Measurements from ENCODE around the gene KCNH3. TPM values are rescaled to one million over a fixed set of nuclear protein-coding genes. Genes with fewer than 3 reads are reported as not detected.

Gene KCNH3
- total RNA-seq, 4 donors from 2014 or later: not detected

- TF ChIP-seq, protein P1, sequence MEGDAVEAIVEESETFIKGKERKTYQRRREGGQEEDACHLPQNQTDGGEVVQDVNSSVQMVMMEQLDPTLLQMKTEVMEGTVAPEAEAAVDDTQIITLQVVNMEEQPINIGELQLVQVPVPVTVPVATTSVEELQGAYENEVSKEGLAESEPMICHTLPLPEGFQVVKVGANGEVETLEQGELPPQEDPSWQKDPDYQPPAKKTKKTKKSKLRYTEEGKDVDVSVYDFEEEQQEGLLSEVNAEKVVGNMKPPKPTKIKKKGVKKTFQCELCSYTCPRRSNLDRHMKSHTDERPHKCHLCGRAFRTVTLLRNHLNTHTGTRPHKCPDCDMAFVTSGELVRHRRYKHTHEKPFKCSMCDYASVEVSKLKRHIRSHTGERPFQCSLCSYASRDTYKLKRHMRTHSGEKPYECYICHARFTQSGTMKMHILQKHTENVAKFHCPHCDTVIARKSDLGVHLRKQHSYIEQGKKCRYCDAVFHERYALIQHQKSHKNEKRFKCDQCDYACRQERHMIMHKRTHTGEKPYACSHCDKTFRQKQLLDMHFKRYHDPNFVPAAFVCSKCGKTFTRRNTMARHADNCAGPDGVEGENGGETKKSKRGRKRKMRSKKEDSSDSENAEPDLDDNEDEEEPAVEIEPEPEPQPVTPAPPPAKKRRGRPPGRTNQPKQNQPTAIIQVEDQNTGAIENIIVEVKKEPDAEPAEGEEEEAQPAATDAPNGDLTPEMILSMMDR (IDR thresholded peaks at IDR 0.05; ENCODE audit: low read depth): no peak
Observed at GRCh38 chr12:49543221-49543913, 4.5 kb downstream of the KCNH3 start.

DNA sequence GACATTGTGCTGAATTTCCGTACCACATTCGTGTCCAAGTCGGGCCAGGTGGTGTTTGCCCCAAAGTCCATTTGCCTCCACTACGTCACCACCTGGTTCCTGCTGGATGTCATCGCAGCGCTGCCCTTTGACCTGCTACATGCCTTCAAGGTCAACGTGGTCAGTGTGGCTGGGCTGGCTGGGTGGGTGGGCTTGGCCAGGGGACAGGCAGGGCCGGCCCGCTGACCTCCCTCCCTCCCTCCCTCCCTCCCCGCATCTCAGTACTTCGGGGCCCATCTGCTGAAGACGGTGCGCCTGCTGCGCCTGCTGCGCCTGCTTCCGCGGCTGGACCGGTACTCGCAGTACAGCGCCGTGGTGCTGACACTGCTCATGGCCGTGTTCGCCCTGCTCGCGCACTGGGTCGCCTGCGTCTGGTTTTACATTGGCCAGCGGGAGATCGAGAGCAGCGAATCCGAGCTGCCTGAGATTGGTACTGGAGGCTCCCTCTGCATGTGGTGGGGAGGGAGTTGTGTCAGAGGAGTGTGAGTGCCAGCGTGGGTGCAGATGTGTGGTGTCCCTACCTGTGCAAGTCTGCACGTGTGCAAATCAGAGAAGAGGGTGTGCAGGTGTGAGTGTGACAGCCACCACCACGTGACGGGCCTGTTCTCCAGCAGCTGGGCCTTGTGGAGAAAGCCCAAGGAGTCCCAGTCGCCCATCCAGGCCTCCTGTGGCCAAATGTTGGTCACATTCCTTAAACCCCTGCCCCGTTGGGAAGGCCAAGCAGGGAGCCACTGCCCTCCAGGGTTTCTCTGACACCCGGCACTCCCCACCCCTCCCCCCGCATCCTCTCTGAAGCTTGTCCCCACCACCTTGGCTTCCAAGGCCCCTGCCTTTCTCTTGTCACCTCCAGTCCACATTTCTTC lies 5.3 kb downstream of the KCNH3 start:
- TF ChIP-seq, protein P1 (IDR thresholded peaks at IDR 0.05; ENCODE audit: low read depth): no peak

DNA sequence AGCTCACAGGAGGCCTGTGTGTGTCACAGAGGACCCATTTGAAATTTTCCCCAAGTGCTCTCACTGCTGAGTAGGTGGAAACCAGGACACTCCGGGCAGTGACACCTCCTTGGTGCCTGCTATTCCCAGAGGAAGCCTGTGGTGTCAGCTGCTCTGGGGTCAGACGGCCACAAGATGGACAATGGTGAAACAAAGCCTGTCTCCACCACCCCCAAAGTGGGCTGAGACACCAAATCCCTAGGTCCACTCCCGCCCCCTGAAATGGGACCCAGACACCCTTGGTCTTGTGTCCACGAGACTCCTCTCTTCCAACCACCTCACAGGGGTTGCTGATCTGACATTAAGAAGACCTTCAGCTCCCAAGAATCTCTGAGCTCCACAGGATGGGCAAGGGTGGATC lies 7.0 kb downstream of the KCNH3 start:
- TF ChIP-seq, protein P1 (IDR thresholded peaks at IDR 0.05; ENCODE audit: low read depth): no peak

DNA sequence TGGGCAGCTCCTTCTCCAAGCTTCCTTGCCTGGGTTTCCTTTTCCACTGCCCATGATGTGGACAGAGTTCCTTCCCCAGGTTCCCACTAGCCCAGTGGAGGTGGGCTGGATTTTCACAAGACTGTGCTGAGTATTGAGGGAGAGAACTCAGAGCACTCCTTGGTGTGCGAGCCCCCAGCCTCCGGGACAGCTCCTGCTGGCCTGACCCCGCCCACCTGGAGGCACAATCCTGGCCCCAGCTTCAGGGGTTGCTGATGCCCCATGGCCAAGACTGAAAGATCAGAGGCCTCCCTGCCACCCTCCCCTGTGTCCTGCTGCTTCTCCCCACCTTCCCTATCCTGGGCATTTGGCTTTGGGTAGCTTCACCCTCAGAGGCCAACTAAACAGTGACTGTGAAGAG lies 7.7 kb downstream of the KCNH3 start:
- TF ChIP-seq, protein P1 (IDR thresholded peaks at IDR 0.05; ENCODE audit: low read depth): no peak

- TF ChIP-seq, protein P1 (IDR thresholded peaks at IDR 0.05; ENCODE audit: low read depth): no peak
Observed at GRCh38 chr12:49547090-49547690, 8.4 kb downstream of the KCNH3 start.

- TF ChIP-seq, protein P1 (IDR thresholded peaks at IDR 0.05; ENCODE audit: low read depth): no peak
Observed at GRCh38 chr12:49548481-49548821, 9.6 kb downstream of the KCNH3 start.
